Fibroblast of peridontal ligament (primary cell): Measurements from ENCODE around the gene ABLIM1.

ENCODE experiments used
- DNase-seq: peaks from one replicate; pipeline ENCODE4 v3.0.0-alpha.2; 2010; ENCODE audit errors: extremely low read depth

Gene ABLIM1

GRCh38 chr10:114680543-114681117 lies 22.6 kb upstream of the ABLIM1 start:
- no peak for DNase-seq

- DNase-seq, result no peak
These were observed 21.5 kb upstream of the ABLIM1 start for GRCh38 chr10:114679552-114679951.

- DNase-seq, result no peak
These were observed 20.7 kb upstream of the ABLIM1 start for GRCh38 chr10:114678820-114679219.

GRCh38 chr10:114678336-114678735 lies 20.3 kb upstream of the ABLIM1 start:
- no peak for DNase-seq

- DNase-seq, result no peak
These were observed 16.3 kb upstream of the ABLIM1 start for GRCh38 chr10:114674346-114674745.

GRCh38 chr10:114669648-114670047 lies 11.6 kb upstream of the ABLIM1 start:
- DNase-seq, result no peak

GRCh38 chr10:114668375-114669080 lies 10.5 kb upstream of the ABLIM1 start:
- no peak for DNase-seq

- no peak for DNase-seq
These were observed 7.8 kb upstream of the ABLIM1 start for GRCh38 chr10:114665873-114666272.

- no peak for DNase-seq
These were observed 7.3 kb upstream of the ABLIM1 start for GRCh38 chr10:114665406-114665805.

GRCh38 chr10:114664127-114664526 lies 6.1 kb upstream of the ABLIM1 start:
- no peak for DNase-seq

GRCh38 chr10:114663626-114664025 lies 5.6 kb upstream of the ABLIM1 start:
- no peak for DNase-seq

GRCh38 chr10:114662646-114663217 lies 4.7 kb upstream of the ABLIM1 start:
- no peak for DNase-seq

- DNase-seq, result no peak
These were observed 3.3 kb upstream of the ABLIM1 start for GRCh38 chr10:114661212-114661880.

- no peak for DNase-seq
These were observed 2.4 kb downstream of the ABLIM1 start for GRCh38 chr10:114655671-114656070.

- no peak for DNase-seq
These were observed 3.1 kb downstream of the ABLIM1 start for GRCh38 chr10:114654822-114655575.

GRCh38 chr10:114653926-114654325 lies 4.1 kb downstream of the ABLIM1 start:
- no peak for DNase-seq

GRCh38 chr10:114652402-114653368 lies 5.4 kb downstream of the ABLIM1 start:
- DNase-seq, result no peak

- DNase-seq, result no peak
These were observed 7.2 kb downstream of the ABLIM1 start for GRCh38 chr10:114650831-114651230.

GRCh38 chr10:114650266-114650665 lies 7.8 kb downstream of the ABLIM1 start:
- no peak for DNase-seq

- no peak for DNase-seq
These were observed 8.7 kb downstream of the ABLIM1 start for GRCh38 chr10:114649217-114649903.
